Liver (tissue), 9 donors: ENCODE data around the gene SLC25A29. TPM values are rescaled to one million over a fixed set of nuclear protein-coding genes. Genes with fewer than 3 reads are reported as not detected.

Experiments
- DNase-seq: peaks from one replicate; pipeline ENCODE4 v3.0.0-alpha.2; 2017; ENCODE audit warnings: low spot score
- H3K27ac ChIP-seq, 2 donors: one replicate each; pipeline ENCODE4 v1.7.0; 2013; ENCODE audit warnings: inconsistent platforms in 2 of 2, low read length in 2 of 2, control low read depth in 1 of 2, low read depth in 1 of 2, mild to moderate bottlenecking in 1 of 2
- H3K27me3 ChIP-seq, 4 donors: one replicate each; pipeline versions ENCODE4 v1.6.1 to v1.7.0; 2013; ENCODE audit warnings: low read length in 3 of 4, inconsistent platforms in 1 of 4, mild to moderate bottlenecking in 1 of 4, moderate library complexity in 1 of 4; ENCODE audit not compliant: control insufficient read depth in 4 of 4, insufficient read depth in 4 of 4
- H3K36me3 ChIP-seq, 4 donors: one replicate each; pipeline versions ENCODE4 v1.6.1 to v1.7.0; 2013; ENCODE audit warnings: low read length in 3 of 4, mild to moderate bottlenecking in 3 of 4, low read depth in 1 of 4, moderate library complexity in 1 of 4; ENCODE audit not compliant: control insufficient read depth in 4 of 4, insufficient read depth in 3 of 4
- H3K4me1 ChIP-seq, 4 donors: one replicate each; pipeline versions ENCODE4 v1.6.1 to v1.7.0; 2013; ENCODE audit warnings: low read length in 3 of 4, mild to moderate bottlenecking in 3 of 4, moderate library complexity in 1 of 4; ENCODE audit not compliant: control insufficient read depth in 4 of 4, insufficient read depth in 4 of 4
- H3K4me3 ChIP-seq, 3 donors: one replicate each; pipeline versions ENCODE4 v1.6.1 to v1.7.0; 2013; ENCODE audit warnings: low read length in 3 of 3, control low read depth in 1 of 3, low read depth in 1 of 3, mild to moderate bottlenecking in 1 of 3
- H3K9ac ChIP-seq, 2 donors: one replicate each; pipeline ENCODE4 v1.7.0; 2013; ENCODE audit warnings: low read length in 2 of 2, mild to moderate bottlenecking in 2 of 2, moderate library complexity in 2 of 2, control low read depth in 1 of 2, low read depth in 1 of 2
- H3K9me3 ChIP-seq, 4 donors: one replicate each; pipeline versions ENCODE4 v1.6.1 to v1.7.0; 2013; ENCODE audit warnings: low read length in 3 of 4; ENCODE audit not compliant: control insufficient read depth in 4 of 4
- EGR1 ChIP-seq, 2 donors: IDR thresholded peaks; 2 replicates each; pipeline ENCODE4 v1.6.1; 2016 to 2018; ENCODE audit warnings: antibody characterized with exemption in 2 of 2, low read depth in 2 of 2
- FOXA1 ChIP-seq: IDR thresholded peaks from 2 replicates; pipeline ENCODE4 v1.6.1; 2016; ENCODE audit warnings: antibody characterized with exemption
- HNF4A ChIP-seq, 2 donors: conservative IDR thresholded peaks; 2 replicates each; pipeline ENCODE4 v1.6.1; 2016; ENCODE audit warnings: antibody characterized with exemption in 2 of 2, mild to moderate bottlenecking in 2 of 2
- JUND ChIP-seq, 2 donors: IDR thresholded peaks; 2 replicates each; pipeline ENCODE4 v1.6.1; 2016; ENCODE audit warnings: antibody characterized with exemption in 2 of 2
- NR2F2 ChIP-seq: IDR thresholded peaks from 2 replicates; pipeline ENCODE4 v1.6.1; 2016; ENCODE audit warnings: antibody characterized with exemption
- RXRA ChIP-seq, 2 donors: IDR thresholded peaks; 2 replicates each; pipeline ENCODE4 v1.6.1; 2017 to 2018; ENCODE audit warnings: antibody characterized with exemption in 2 of 2, mild to moderate bottlenecking in 1 of 2
- SP1 ChIP-seq: IDR thresholded peaks from 2 replicates; pipeline ENCODE4 v1.6.1; 2018; ENCODE audit warnings: antibody characterized with exemption, mild to moderate bottlenecking
- TAF1 ChIP-seq: conservative IDR thresholded peaks from 2 replicates; pipeline ENCODE4 v1.6.1; 2016; ENCODE audit warnings: antibody characterized with exemption, mild to moderate bottlenecking
- YY1 ChIP-seq: IDR thresholded peaks from 2 replicates; pipeline ENCODE4 v1.6.1; 2016; ENCODE audit warnings: antibody characterized with exemption, mild to moderate bottlenecking
- WGBS: extraction: QIAGEN DNeasy Blood & Tissue Kit; methylation state at CpG from one replicate; pipeline ENCODE4 v1.1.7; 2013; 5-methylcytosine and 5-hydroxymethylcytosine counted together
- polyA plus RNA-seq, 2 donors: library from polyadenylated mRNA; stranded (reverse) in 1 of 2; unstranded in 1 of 2; fragments of 200-250 nt in 1 of 2; fragments of >200 nt in 1 of 2; fragmentation: Nextera tagmentation in 1 of 2; extraction: Ambion mirVana in 1 of 2; gene quantifications; one replicate each; pipeline versions ENCODE4 v1.2.1 to v1.2.3, GENCODE V29; 2013 to 2015
- total RNA-seq, 2 donors: library from RNA; depleted of rRNA; stranded (reverse); fragments of >200 nt; gene quantifications; one replicate each; pipeline ENCODE4 v1.2.3, GENCODE V29; 2014
- TF ChIP-seq, protein P1 (sequence below): IDR thresholded peaks from 2 replicates; pipeline ENCODE4 v1.6.1; 2016; ENCODE audit warnings: antibody characterized with exemption
- TF ChIP-seq, protein P2 (sequence below): IDR thresholded peaks from 2 replicates; pipeline ENCODE4 v1.6.1; 2016; ENCODE audit warnings: antibody characterized with exemption, mild to moderate bottlenecking
- TF ChIP-seq, protein P3 (sequence below): IDR thresholded peaks from 2 replicates; pipeline ENCODE4 v1.6.1; 2016; ENCODE audit warnings: antibody characterized with exemption
- donor health status: healthy.
- donor health status: healthy.
- donor health status: healthy.
- donor health status: healthy.
- donor health status: healthy.

The SLC25A29 gene
- total and polyA plus RNA-seq, 4 donors: 2.4 to 13.9 (median 8.9) TPM

DNA sequence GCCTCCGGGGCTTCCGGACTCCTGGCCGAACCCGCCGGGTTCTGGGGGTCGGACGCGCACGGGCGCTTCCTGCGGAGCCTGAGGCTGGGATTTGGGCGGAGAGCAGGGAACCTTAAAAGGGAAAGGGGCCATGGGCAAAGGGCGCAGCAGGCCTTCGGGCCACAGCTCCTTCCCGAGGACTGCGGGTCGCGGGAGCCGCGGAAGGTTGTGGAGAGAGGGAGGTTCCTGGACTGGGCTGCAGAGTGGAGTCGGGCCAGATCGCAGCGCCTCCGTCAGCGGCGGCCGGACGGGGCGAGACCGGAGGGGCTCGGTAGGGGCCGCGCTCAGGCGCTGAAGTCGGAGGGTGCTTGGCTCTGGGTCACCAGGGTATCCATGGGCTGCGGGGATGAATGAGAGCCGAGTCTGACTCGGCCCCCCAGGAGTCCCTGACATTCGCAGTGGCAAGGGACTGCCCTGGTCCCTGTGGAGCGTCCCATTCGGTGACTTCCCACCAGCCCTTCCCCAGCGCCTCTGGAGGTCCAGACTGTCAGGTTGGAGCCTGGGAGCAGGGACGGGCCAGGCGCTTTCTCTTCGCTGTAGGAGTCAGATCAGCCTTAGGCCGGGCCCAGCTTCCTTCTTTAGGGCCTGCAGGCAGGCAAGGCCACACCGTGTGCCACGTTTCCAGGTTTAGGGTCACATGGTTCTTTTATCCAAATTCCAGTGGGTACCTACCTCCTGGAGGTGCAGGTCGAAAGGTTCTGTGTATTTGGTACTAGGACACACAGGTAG, 938 bp upstream of the SLC25A29 start:
- WGBS: 7% methylated on average over 49 of the region's 49 CpGs
- no peak for DNase-seq
- peaks cover 7 to 41% (median 32%) of the 10 kb centered on the region in 4 donors for H3K4me1 ChIP-seq
- peak overlapping the region; percentile 43 to 88 (median 82) for H3K4me3 ChIP-seq
- H3K27me3 ChIP-seq: no peaks in the 10 kb centered on the region
- H3K36me3 ChIP-seq: no peaks in the 10 kb centered on the region
- H3K27ac ChIP-seq: peak overlapping the region; percentile 81 to 82
- TF ChIP-seq FOXA1 (no peak), HNF4A (conservative IDR thresholded peaks at IDR 0.05) (peak; percentile 6 to 9), YY1 (peak; percentile 11)
- H3K9ac ChIP-seq: peak overlapping the region; percentile 7 to 66
- no peaks in the 10 kb centered on the region for H3K9me3 ChIP-seq

DNA sequence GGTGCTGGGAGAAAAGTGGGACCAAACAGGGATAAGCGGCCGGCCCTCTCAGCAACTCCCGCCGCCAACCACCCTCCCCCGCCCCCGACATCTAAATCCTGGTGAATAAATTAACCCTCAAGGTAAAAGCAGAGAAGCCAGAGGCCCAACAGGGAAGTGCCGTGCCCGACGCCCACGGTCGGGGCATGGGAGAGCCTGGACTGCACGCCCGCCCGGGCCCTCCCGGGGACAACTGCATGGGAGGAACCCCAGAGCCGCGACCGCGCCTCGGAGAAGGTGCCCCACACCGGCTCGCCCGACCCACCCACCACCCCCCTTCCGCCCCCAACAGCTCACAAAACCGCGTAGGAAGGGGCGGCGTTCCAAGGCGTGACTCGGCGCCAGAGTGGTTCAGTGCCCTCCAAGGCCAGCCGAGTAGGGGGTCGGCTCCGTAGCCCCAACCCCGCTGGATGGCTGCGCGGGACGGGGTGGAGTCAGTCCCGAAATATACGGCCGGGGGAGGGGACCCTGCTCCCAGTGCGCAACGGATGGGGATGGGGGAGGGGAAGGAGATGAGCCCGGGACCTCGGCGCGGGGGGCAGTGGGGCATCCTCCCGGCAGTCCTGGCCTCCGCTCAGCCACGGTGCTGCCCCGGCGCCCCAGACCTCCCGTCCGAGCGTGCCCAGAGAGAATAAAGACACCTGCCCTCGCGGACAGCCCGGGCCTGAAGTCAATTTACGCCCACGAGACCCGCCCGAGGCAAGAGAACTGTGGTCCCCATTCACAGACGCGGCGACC, 732 bp downstream of the SLC25A29 start:
- H3K27me3 ChIP-seq: no peaks in the 10 kb centered on the region
- no peak for TF ChIP-seq NR2F2
- no peak for DNase-seq
- H3K36me3 ChIP-seq: no peaks in the 10 kb centered on the region
- peaks cover 5 to 36% (median 27%) of the 10 kb centered on the region in 4 donors for H3K4me1 ChIP-seq
- H3K27ac ChIP-seq: peak overlapping the region; percentile 57 to 58
- H3K9ac ChIP-seq: no peak overlapping the region
- peak overlapping the region in 2 of 3 donors; percentile 64 to 82 for H3K4me3 ChIP-seq
- WGBS: under 1% methylated on average over 65 of the region's 65 CpGs
- H3K9me3 ChIP-seq: no peaks in the 10 kb centered on the region

DNA sequence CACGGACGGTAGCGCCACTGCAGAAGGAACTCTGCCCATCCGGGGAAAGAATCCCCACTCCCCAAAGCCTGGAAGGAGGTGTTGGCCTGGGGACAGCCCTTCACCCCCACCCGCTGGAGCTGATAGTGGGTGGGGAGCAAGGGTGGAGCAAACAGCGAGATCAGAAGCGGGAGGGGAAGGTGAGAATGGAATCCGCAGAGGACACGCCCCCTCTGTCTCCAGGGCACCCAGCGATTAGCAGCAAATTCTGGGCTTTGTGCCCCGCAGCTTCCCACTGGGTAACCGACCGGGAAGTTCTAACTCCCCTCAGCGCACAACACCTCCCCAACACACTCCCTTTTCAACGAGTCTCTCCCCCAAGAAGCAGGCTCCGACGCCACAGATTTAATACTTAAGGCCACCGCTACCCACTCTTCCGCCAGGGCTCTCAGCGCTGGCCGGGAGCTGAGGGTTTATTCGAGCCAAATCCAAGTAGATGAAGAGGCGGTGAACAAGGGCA, 1.4 kb downstream of the SLC25A29 start:
- no peak for DNase-seq
- 13% methylated on average over 23 of the region's 23 CpGs for WGBS
- peak overlapping the region in 1 of 2 donors; percentile 53 for H3K27ac ChIP-seq
- TF ChIP-seq JUND (IDR thresholded peaks at IDR 0.05) (no peak), HNF4A (conservative IDR thresholded peaks at IDR 0.05) (no peak), EGR1 (IDR thresholded peaks at IDR 0.05; ENCODE audit: low read depth in 2 of 2) (no peak), SP1 (no peak), RXRA (IDR thresholded peaks at IDR 0.05) (no peak), NR2F2 (no peak), TAF1 (no peak)
- TF ChIP-seq, protein P1, sequence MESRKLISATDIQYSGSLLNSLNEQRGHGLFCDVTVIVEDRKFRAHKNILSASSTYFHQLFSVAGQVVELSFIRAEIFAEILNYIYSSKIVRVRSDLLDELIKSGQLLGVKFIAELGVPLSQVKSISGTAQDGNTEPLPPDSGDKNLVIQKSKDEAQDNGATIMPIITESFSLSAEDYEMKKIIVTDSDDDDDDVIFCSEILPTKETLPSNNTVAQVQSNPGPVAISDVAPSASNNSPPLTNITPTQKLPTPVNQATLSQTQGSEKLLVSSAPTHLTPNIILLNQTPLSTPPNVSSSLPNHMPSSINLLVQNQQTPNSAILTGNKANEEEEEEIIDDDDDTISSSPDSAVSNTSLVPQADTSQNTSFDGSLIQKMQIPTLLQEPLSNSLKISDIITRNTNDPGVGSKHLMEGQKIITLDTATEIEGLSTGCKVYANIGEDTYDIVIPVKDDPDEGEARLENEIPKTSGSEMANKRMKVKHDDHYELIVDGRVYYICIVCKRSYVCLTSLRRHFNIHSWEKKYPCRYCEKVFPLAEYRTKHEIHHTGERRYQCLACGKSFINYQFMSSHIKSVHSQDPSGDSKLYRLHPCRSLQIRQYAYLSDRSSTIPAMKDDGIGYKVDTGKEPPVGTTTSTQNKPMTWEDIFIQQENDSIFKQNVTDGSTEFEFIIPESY: no peak
- TF ChIP-seq, protein P2, sequence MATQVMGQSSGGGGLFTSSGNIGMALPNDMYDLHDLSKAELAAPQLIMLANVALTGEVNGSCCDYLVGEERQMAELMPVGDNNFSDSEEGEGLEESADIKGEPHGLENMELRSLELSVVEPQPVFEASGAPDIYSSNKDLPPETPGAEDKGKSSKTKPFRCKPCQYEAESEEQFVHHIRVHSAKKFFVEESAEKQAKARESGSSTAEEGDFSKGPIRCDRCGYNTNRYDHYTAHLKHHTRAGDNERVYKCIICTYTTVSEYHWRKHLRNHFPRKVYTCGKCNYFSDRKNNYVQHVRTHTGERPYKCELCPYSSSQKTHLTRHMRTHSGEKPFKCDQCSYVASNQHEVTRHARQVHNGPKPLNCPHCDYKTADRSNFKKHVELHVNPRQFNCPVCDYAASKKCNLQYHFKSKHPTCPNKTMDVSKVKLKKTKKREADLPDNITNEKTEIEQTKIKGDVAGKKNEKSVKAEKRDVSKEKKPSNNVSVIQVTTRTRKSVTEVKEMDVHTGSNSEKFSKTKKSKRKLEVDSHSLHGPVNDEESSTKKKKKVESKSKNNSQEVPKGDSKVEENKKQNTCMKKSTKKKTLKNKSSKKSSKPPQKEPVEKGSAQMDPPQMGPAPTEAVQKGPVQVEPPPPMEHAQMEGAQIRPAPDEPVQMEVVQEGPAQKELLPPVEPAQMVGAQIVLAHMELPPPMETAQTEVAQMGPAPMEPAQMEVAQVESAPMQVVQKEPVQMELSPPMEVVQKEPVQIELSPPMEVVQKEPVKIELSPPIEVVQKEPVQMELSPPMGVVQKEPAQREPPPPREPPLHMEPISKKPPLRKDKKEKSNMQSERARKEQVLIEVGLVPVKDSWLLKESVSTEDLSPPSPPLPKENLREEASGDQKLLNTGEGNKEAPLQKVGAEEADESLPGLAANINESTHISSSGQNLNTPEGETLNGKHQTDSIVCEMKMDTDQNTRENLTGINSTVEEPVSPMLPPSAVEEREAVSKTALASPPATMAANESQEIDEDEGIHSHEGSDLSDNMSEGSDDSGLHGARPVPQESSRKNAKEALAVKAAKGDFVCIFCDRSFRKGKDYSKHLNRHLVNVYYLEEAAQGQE: no peak
- TF ChIP-seq, protein P3, sequence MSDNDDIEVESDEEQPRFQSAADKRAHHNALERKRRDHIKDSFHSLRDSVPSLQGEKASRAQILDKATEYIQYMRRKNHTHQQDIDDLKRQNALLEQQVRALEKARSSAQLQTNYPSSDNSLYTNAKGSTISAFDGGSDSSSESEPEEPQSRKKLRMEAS: no peak
- peak overlapping the region in 1 of 3 donors; percentile 82 for H3K4me3 ChIP-seq
- H3K9ac ChIP-seq: no peak overlapping the region
- no peaks in the 10 kb centered on the region for H3K9me3 ChIP-seq
- H3K36me3 ChIP-seq: no peaks in the 10 kb centered on the region
- no peaks in the 10 kb centered on the region for H3K27me3 ChIP-seq
- peaks cover 5 to 36% (median 27%) of the 10 kb centered on the region in 4 donors for H3K4me1 ChIP-seq
